CD14-positive monocyte (primary cell): ENCODE data around the gene WNT9B. TPM values are rescaled to one million over a fixed set of nuclear protein-coding genes. Genes with fewer than 3 reads are reported as not detected.
A peak's percentile ranks its signal among the peaks of the same experiment; 100 is the strongest.

Experiments
- DNase-seq, 3 donors: peaks; one replicate each; pipeline ENCODE4 v3.0.0-alpha.2; 2011 to 2022
- H2AFZ ChIP-seq: 2 replicates; pipeline ENCODE4 v1.6.0; 2012; ENCODE audit warnings: mild to moderate bottlenecking, low read depth, low read length, inconsistent platforms; ENCODE audit not compliant: insufficient read depth, poor library complexity, severe bottlenecking
- H3K27ac ChIP-seq, 2 donors: 1 replicate in 1 of 2; 2 replicates in 1 of 2; pipeline ENCODE4 v1.5.1; 2012 to 2013; ENCODE audit warnings: low read length in 2 of 2, control low read depth in 1 of 2, inconsistent platforms in 1 of 2, low read depth in 1 of 2, mild to moderate bottlenecking in 1 of 2
- H3K27me3 ChIP-seq, 2 donors: one replicate each; pipeline versions ENCODE4 v1.6.0 to v1.6.1; 2011 to 2013; ENCODE audit warnings: low read length in 2 of 2; ENCODE audit not compliant: control insufficient read depth in 2 of 2, insufficient read depth in 2 of 2
- H3K36me3 ChIP-seq, 2 donors: replicated peaks in 1 of 2; 1 replicate in 1 of 2; 2 replicates in 1 of 2; pipeline versions ENCODE4 v1.5.1 to v1.6.1; 2012 to 2013; ENCODE audit warnings: low read length in 2 of 2, control low read depth in 1 of 2, inconsistent platforms in 1 of 2, mild to moderate bottlenecking in 1 of 2; ENCODE audit not compliant: insufficient read depth in 2 of 2, control insufficient read depth in 1 of 2
- H3K4me1 ChIP-seq, 2 donors: 1 replicate in 1 of 2; 2 replicates in 1 of 2; pipeline versions ENCODE4 v1.5.1 to v1.6.1; 2012 to 2013; ENCODE audit warnings: low read length in 2 of 2, control low read depth in 1 of 2, inconsistent platforms in 1 of 2, mild to moderate bottlenecking in 1 of 2, moderate library complexity in 1 of 2; ENCODE audit not compliant: insufficient read depth in 2 of 2, control insufficient read depth in 1 of 2
- H3K4me2 ChIP-seq: replicated peaks from 2 replicates; pipeline ENCODE3; 2012; ENCODE audit warnings: low read length, moderate library complexity, mild to moderate bottlenecking; ENCODE audit not compliant: poor library complexity, severe bottlenecking; ENCODE audit errors: extremely low read depth
- H3K4me3 ChIP-seq, 3 experiments: fragments of 200-600 bp in 1 of 3; sonication (generic) in 1 of 3; replicated peaks in 1 of 3; 1 replicate in 2 of 3; 2 replicates in 1 of 3; pipeline ENCODE4 v1.5.1; 2011 to 2013; ENCODE audit warnings: low read length in 3 of 3, mild to moderate bottlenecking in 3 of 3, control low read depth in 2 of 3, low read depth in 2 of 3, inconsistent platforms in 1 of 3, moderate library complexity in 1 of 3
- H3K79me2 ChIP-seq: 2 replicates; pipeline ENCODE4 v1.6.0; 2012; ENCODE audit warnings: mild to moderate bottlenecking, control low read depth, inconsistent platforms, low read length, moderate library complexity; ENCODE audit not compliant: insufficient read depth
- H3K9ac ChIP-seq: 2 replicates; pipeline ENCODE4 v1.6.0; 2017; ENCODE audit warnings: low read length, mild to moderate bottlenecking; ENCODE audit not compliant: insufficient read depth, poor library complexity, severe bottlenecking
- H3K9me3 ChIP-seq, 2 donors: replicated peaks in 1 of 2; 1 replicate in 1 of 2; 2 replicates in 1 of 2; pipeline versions ENCODE4 v1.5.1 to v1.6.1; 2012 to 2013; ENCODE audit warnings: low read length in 2 of 2, control low read depth in 1 of 2; ENCODE audit not compliant: control insufficient read depth in 1 of 2, insufficient read depth in 1 of 2
- H4K20me1 ChIP-seq: 2 replicates; pipeline ENCODE4 v1.6.0; 2012; ENCODE audit warnings: mild to moderate bottlenecking, low read length, control low read depth, moderate library complexity; ENCODE audit not compliant: insufficient read depth
- H3K27ac Mint-ChIP-seq, 7 donors: one replicate each; pipeline ENCODE4 v1.8.0; 2020; ENCODE audit warnings: mild to moderate bottlenecking in 7 of 7, mixed read lengths in 7 of 7, moderate library complexity in 6 of 7, inconsistent platforms in 2 of 7
- H3K27me3 Mint-ChIP-seq, 3 donors: one replicate each; pipeline ENCODE4 v1.8.0; 2021 to 2022; ENCODE audit warnings: low read depth in 3 of 3, mild to moderate bottlenecking in 3 of 3, mixed read lengths in 3 of 3, moderate library complexity in 3 of 3, inconsistent platforms in 1 of 3
- H3K36me3 Mint-ChIP-seq, 2 donors: one replicate each; pipeline ENCODE4 v1.8.0; 2020; ENCODE audit warnings: mixed read lengths in 2 of 2, inconsistent platforms in 1 of 2, mild to moderate bottlenecking in 1 of 2
- H3K4me1 Mint-ChIP-seq: one replicate; pipeline ENCODE4 v1.8.0; 2020; ENCODE audit warnings: mild to moderate bottlenecking, mixed read lengths
- H3K4me3 Mint-ChIP-seq, 2 donors: one replicate each; pipeline ENCODE4 v1.8.0; 2020; ENCODE audit warnings: mild to moderate bottlenecking in 2 of 2, mixed read lengths in 2 of 2, moderate library complexity in 1 of 2
- H3K9me3 Mint-ChIP-seq, 7 donors: one replicate each; pipeline ENCODE4 v1.8.0; 2020 to 2022; ENCODE audit warnings: mixed read lengths in 7 of 7, mild to moderate bottlenecking in 6 of 7, moderate library complexity in 6 of 7, inconsistent platforms in 2 of 7
- CTCF ChIP-seq: fragments of 200-600 bp; IDR thresholded peaks from one replicate; pipeline ENCODE4 v1.8.0; 2022; ENCODE audit warnings: antibody characterized with exemption, mild to moderate bottlenecking
- WGBS: methylation state at CpG from one replicate; pipeline ENCODE4 v1.1.5; 2013; ENCODE audit warnings: missing lambda C conversion rate; ENCODE audit not compliant: insufficient coverage; 5-methylcytosine and 5-hydroxymethylcytosine counted together
- intact Hi-C, 2 donors: fragments of 100-400 bp; cut with micrococcal nuclease; formaldehyde crosslinking; loops; one replicate each; pipeline versions ENCODE4 v1.15.0 to v1.15.1; 2023
- polyA plus RNA-seq, 3 donors: library from polyadenylated mRNA; depleted of rRNA in 1 of 3; unstranded in 2 of 3; stranded (reverse) in 1 of 3; fragments of 300-500 nt in 2 of 3; fragments of >200 nt in 1 of 3; fragmentation: Illumina TruSeq in 2 of 3; gene quantifications; 1 replicate in 2 of 3; 2 replicates in 1 of 3; pipeline ENCODE4 v1.2.3, GENCODE V29; 2012 to 2021

The WNT9B gene
- polyA plus RNA-seq, 3 donors, result 0.19 TPM; not detected in 2

DNA sequence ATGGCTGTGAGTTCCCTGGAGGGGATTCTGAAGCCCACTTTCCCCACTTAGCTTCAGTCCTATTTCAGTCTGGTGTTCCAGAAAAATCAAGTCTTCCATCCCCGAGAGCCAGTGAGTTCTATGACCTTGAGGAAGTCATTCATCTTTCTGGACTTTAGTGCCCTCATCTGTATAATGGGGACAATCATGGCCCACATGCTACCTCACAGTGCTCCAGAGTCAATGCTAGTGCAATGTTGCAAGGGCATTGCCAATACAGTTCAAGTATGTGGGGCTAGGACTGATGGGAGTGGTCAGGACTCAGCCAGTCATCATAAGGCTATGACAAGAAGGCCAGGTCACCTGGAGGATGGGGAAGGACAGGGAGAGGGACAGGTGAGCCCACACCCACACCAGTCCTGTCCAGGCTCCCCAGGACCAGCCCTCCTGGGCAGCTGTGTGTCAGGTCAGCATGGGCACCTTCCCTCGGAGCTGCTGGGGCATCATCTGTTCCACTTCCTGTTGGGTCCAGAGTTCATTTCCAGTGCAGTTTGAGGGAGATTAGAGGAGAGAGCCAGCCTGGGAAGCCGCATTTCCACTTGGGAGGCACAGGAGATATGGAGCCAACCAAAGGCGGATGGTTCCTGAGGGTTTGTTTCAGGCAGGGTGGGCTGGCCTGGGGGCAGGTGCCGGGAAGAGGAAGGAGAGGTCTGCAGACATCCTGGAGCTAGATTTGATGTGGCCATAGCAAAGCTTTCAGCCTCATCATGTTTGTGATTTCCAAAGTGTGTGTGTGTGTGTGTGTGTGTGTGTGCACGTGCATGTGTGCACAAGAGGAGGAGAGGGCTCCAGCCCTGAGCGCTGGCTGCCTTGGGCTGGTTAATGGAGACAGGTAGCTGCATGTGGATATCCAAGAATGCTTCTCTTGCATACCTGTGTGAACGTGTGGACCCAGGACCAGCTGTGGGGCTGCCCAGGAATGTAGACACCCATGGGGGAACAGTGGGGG is 3.9 kb upstream of the WNT9B start:
- 59% methylated on average over 6 of the region's 8 CpGs for WGBS
- Histone ChIP-seq H3K4me2 (no peak overlapping the region), H3K9ac (no peak overlapping the region), H3K79me2 (no peaks in the 10 kb centered on the region), H3K4me3 (no peak overlapping the region), H4K20me1 (no peaks in the 10 kb centered on the region), H3K27ac (no peak overlapping the region), H3K36me3 (no peaks in the 10 kb centered on the region), H2AFZ (no peak overlapping the region), H3K9me3 (peaks cover 5 to 30% of the 10 kb centered on the region in 2 donors), H3K27me3 (peaks cover 35 to 47% of the 10 kb centered on the region in 2 donors), H3K4me1 (peaks cover 5 to 6% of the 10 kb centered on the region in 2 donors)
- intact Hi-C loops, result no loop called here
- Mint-ChIP-seq H3K9me3 (peaks cover 7 to 28% (median 20%) of the 10 kb centered on the region in 7 donors), H3K4me3 (no peak overlapping the region), H3K27ac (no peak overlapping the region), H3K36me3 (peaks cover 0 to 4% of the 10 kb centered on the region in 2 donors), H3K27me3 (peaks cover 43 to 62% (median 47%) of the 10 kb centered on the region in 3 donors), H3K4me1 (peaks cover 10% of the 10 kb centered on the region)
- TF ChIP-seq CTCF, result no peak
- no peak for DNase-seq

GRCh38 chr17:46848534-46848933 is 2.8 kb upstream of the WNT9B start:
- intact Hi-C loops, result no loop called here
- DNase-seq, result no peak
- H3K4me1 Mint-ChIP-seq, result peaks cover 10% of the 10 kb centered on the region
- Histone ChIP-seq H3K27ac (no peak overlapping the region), H2AFZ (no peak overlapping the region), H3K4me3 (no peak overlapping the region), H3K9me3 (peaks cover 0 to 24% of the 10 kb centered on the region in 2 donors), H4K20me1 (no peaks in the 10 kb centered on the region), H3K9ac (no peak overlapping the region), H3K4me2 (no peak overlapping the region), H3K36me3 (no peaks in the 10 kb centered on the region), H3K79me2 (no peaks in the 10 kb centered on the region), H3K4me1 (peaks cover 5 to 6% of the 10 kb centered on the region in 2 donors), H3K27me3 (peaks cover 43 to 58% of the 10 kb centered on the region in 2 donors)
- H3K4me3 Mint-ChIP-seq, result peak overlapping the region in 1 of 2 donors; percentile 24
- no peak for TF ChIP-seq CTCF
- WGBS, result 100% methylated on average over 1 of the region's 6 CpGs
- no peak overlapping the region for H3K27ac Mint-ChIP-seq
- H3K36me3 Mint-ChIP-seq, result no peaks in the 10 kb centered on the region
- H3K9me3 Mint-ChIP-seq, result peaks cover 0 to 18% (median 10%) of the 10 kb centered on the region in 7 donors
- peaks cover 53 to 70% (median 54%) of the 10 kb centered on the region in 3 donors for H3K27me3 Mint-ChIP-seq
